NCI-H510A (cell line): ENCODE measurements around the gene TIMM29.
"Not testable (repeated sequence)": the region's sequence is repeated elsewhere in the genome, so short reads cannot be mapped to it uniquely, and the experiment has no call there.

Source experiments
- DNase-seq: peaks from one replicate; lab custom pipeline; 2025; lab: John Stamatoyannopoulos, UW

The TIMM29 gene

DNA sequence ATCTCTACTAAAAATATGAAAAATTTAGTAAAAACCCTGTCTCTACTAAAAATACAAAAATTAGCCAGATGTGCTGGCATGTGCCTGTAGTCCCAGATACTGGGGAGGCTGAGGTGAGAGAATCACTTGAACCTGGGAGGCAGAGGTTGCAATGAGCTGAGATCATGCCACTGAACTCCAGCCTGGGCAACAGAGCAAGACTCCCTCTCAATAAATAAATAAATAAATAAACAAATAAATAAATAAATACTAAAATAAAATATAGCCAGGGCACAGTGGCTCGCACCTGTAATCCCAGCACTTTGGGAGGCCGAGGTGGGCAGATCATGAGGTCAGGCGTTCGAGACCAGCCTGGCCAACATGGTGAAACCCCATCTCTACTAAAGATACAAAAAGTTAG lies 14.8 kb downstream of the TIMM29 start:
- DNase-seq = not testable (repeated sequence)

GRCh38 chr19:10945264-10945663 lies 16.7 kb downstream of the TIMM29 start:
- DNase-seq = no peak

GRCh38 chr19:10946958-10947657 lies 18.5 kb downstream of the TIMM29 start:
- no peak for DNase-seq

- DNase-seq = peak; percentile 44
Measured at GRCh38 chr19:10952809-10953208, 24.2 kb downstream of the TIMM29 start.

- DNase-seq = not testable (repeated sequence)
Measured at GRCh38 chr19:10959277-10959968, 30.8 kb downstream of the TIMM29 start.

DNA sequence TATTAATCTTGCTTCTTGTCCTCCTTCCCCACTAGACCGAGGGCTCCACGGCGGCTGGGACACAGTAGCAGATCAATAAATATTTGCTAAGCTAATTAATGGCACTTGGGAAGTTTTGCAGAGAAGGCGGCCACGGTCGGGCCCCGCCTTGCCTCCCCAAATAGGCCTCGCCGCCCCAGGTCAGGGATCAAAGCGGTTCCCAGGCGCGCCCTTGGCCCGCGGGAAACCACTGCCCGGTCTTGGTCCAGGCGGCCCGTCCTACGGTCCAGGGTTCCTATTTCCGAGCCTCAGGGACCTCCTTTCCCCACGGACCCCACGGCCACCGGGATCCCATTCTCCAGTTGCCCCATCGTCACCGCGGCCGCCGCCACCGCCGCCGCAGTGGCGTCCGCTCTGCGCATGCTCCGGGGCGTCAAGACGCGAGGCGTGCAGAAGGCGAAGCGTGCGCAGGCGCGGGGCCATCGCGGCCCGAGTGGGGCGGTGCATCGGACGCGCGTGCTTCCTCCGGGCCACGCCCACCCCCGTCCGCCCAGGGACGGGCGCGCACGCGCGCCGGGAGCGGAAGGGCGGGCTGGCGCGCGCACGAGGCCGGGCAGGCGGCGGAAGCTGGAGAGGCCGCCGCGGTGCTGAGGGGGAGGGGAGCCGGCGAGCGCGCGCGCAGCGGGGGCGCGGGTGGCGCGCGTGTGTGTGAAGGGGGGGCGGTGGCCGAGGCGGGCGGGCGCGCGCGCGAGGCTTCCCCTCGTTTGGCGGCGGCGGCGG lies 31.9 kb downstream of the TIMM29 start, which contains the start of gene SMARCA4:
TSS of gene SMARCA4 (plus strand) at position 717 of the 759 bp plus-strand sequence. CDS start 23,122 bp downstream, outside the sequence.
- DNase-seq = peak; percentile 97

GRCh38 chr19:10961073-10961860 lies 32.7 kb downstream of the TIMM29 start:
- no peak for DNase-seq

GRCh38 chr19:10962863-10963262 lies 34.3 kb downstream of the TIMM29 start:
- no peak for DNase-seq

- no peak for DNase-seq
Measured at GRCh38 chr19:10963865-10964264, 35.3 kb downstream of the TIMM29 start.

DNA sequence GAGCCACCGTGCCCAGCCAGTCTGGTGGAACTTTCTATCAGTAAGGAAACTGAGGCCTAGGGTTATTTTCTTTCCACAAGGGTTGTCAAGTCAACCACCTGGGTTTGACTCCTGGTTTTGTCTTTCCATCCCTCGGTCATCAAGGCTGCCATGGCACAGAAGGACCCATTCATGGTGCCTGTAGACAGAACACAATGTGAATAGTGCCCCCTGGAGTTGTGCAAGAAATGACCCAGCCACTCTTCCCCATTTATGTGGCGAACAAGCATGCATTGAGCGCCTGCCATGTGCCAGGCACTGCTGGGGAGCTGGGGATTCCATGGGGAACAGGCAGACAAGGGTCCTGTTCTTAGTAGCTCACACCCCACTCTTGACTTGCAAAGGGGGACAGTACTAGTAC lies 36.3 kb downstream of the TIMM29 start:
- no peak for DNase-seq

- no peak for DNase-seq
Measured at GRCh38 chr19:10965398-10965797, 36.8 kb downstream of the TIMM29 start.

DNA sequence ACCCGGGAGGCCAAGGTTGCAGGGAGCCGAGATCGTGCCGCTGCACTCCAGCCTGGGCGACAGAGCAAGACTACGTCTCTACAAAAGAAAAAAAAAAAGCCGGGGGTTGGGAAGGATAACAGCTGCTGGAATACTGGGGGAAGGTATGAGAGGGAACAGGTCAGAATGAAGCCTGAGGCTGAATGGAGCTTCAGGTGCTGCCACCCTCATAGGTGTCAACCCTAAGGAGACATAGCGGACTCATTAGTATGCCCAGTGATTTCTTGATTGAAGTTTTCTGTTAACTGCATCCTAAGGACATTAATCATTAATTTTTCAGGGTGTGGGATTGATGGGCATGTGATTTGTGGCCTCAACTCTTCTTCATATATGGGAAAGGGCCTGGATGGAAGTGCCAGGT lies 38.2 kb downstream of the TIMM29 start:
- no peak for DNase-seq

DNA sequence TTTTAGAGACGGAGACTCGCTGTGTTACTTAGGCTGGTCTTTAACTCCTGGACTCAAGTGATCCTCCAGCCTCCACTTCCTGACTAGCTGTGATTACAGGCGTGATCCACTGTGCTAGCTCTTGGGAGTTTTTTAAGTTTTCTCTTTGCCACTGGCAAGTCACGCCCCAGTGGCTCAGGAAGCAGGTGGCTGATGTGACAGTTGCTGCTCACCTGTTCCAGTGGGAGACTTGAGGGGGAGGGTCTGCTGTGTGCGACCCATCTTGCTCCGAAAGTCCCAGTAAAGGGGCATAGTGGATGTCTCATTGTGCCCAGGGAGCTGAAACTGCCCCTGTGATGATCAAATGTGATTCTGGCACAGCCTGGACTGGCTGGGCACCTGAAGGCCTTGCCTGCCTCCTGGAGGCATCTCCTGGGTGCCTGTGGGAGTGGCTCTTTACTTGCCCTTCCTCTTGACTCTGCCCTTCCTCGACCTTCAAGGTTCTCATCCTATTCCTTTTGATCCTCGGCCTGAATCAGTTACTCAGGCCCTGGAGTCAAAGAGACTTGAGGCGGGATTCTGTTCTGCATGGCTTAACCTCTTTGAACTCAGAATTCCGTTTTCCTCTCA lies 40.0 kb downstream of the TIMM29 start:
- DNase-seq = peak; percentile 47

GRCh38 chr19:10971107-10971726 lies 42.6 kb downstream of the TIMM29 start:
- no peak for DNase-seq

- DNase-seq = no peak
Measured at GRCh38 chr19:10975374-10976130, 46.9 kb downstream of the TIMM29 start.

DNA sequence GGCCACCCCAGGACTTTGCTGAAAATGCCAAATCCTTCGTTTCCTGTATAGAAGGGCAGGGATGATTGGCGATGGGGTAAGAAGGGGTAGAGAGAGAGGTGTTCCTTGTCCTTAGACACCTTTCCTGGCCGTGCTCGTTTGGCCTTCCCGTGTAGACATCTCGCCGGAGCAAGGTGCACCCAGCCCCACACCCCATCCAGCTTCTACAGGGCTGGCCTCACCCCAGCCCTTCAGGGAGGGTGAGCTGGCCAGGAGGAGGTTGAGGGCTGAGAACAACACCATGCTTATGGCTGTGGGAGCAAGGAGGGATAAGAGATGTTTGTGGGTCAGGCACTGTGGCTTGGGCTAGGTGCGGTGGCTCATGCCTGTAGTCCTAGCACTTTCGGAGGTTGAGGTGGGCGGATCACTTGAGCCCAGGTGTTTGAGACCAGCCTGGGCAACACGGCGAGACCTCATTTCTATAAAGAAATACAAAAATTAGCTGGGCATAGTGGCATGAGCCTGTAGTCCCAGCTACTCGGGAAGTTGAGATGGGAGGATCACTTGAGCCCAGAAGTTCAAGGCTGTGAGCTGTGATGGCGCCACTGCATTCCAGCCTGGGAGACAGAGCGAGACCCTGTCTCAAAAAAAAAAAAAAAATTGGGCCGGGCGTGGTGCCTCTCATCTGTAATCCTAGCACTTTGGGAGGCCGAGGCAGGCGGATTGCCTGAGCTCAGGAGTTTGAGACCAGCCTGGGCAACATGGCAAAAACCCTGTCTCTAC lies 47.7 kb downstream of the TIMM29 start:
- DNase-seq = no peak

DNA sequence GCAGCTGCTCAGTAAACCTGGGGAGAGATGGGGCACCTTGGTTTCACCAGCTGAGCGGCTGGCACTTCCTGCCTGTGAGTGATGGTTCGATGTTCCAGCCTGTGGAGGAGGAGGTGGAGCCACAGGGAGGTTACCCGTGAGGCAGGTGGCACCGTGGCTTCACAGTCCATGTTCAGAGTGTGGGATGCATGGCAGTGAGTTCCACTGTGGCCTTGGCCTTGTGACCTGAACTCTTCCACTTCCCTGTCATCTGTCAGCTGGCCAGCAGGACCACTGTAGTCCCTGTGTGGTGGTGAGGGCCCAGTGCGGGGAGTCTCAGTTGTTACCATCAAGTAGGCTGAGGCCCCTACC lies 49.1 kb downstream of the TIMM29 start:
- DNase-seq = no peak
